ENCODE data around the gene HHATL. TPM values are rescaled to one million over a fixed set of nuclear protein-coding genes. Genes with fewer than 3 reads are reported as not detected.

HHATL gene
- total and polyA plus RNA-seq, 10 of the 15 experiments (the other 5 are each of a cell fraction or from before 2014, with no cell fraction given): not detected

DNA sequence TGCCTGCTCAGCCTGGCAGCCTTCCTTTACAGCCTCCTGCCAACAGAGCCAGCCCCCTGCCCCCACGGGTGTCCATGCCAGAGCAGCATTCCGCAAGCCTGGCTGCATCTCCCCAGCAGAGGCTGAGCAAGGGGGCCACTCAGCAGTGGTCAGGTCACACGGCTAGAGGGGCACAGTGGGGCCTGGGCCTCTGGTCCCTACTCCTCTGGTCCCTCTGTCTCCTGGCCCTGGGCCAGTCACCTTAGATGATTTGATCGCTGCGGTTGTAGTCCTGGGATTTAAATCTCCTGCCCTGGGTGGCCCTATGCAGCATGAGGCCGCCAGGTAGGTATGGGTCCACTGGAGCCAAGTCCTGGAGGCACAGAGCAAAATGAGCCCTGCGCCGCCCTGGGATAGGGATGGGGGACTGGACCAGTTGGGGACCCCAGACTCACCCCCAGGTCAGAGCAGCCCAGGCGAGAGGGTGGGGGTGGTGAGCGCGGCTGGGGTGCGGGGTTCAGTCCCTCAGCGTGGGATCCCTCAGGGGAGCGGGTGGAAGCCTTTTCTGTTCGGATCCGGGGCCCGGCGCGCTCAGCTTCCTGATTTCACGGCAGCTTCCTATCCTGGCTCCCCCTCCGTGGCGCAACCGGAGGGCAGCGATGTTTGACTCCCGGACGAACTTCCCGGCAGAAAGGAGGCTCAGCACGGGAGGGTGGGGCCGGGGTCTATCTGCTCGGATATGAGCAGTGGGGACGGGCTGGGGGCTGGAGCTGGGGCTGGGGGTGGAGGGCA is 48.9 kb downstream of the HHATL start, which contains the start of gene ZBTB47 (continued):
- TF ChIP-seq, protein P1, sequence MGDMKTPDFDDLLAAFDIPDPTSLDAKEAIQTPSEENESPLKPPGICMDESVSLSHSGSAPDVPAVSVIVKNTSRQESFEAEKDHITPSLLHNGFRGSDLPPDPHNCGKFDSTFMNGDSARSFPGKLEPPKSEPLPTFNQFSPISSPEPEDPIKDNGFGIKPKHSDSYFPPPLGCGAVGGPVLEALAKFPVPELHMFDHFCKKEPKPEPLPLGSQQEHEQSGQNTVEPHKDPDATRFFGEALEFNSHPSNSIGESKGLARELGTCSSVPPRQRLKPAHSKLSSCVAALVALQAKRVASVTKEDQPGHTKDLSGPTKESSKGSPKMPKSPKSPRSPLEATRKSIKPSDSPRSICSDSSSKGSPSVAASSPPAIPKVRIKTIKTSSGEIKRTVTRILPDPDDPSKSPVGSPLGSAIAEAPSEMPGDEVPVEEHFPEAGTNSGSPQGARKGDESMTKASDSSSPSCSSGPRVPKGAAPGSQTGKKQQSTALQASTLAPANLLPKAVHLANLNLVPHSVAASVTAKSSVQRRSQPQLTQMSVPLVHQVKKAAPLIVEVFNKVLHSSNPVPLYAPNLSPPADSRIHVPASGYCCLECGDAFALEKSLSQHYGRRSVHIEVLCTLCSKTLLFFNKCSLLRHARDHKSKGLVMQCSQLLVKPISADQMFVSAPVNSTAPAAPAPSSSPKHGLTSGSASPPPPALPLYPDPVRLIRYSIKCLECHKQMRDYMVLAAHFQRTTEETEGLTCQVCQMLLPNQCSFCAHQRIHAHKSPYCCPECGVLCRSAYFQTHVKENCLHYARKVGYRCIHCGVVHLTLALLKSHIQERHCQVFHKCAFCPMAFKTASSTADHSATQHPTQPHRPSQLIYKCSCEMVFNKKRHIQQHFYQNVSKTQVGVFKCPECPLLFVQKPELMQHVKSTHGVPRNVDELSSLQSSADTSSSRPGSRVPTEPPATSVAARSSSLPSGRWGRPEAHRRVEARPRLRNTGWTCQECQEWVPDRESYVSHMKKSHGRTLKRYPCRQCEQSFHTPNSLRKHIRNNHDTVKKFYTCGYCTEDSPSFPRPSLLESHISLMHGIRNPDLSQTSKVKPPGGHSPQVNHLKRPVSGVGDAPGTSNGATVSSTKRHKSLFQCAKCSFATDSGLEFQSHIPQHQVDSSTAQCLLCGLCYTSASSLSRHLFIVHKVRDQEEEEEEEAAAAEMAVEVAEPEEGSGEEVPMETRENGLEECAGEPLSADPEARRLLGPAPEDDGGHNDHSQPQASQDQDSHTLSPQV (IDR thresholded peaks at IDR 0.05): no peak
- TF ChIP-seq POLR2AphosphoS2 (IDR thresholded peaks at IDR 0.05; ENCODE audit: low read depth, low read length): no peak

- intact Hi-C loops (cut with micrococcal nuclease; ENCODE audit: unreplicated experiment): loop anchor here (5.0 kb wide), 1 partner anchor 89 kb away; no protein-coding TSS in a partner anchor
- ChIA-PET CTCF (interaction anchor here (1.0 to 2.3 kb wide), 3 partner anchors 9 to 70 kb away, joined by 3 to 9 read pairs (median 3); no protein-coding TSS in a partner anchor), SMC1A (ENCODE audit: uncharacterized antibody, unreplicated experiment) (interaction anchor here (1.2 to 1.5 kb wide), 3 partner anchors 29 to 92 kb away, joined by 3 to 7 read pairs (median 5); no protein-coding TSS in a partner anchor), POLR2A (interaction anchor here (0.5 to 2.9 kb wide), 5 partner anchors 51 to 251 kb away, joined by 3 to 17 read pairs (median 5); partner anchors contain the start of genes NKTR and SEC22C), RAD21 (ENCODE audit: unreplicated experiment) (interaction anchor here (0.9 kb wide), 1 partner anchor 70 kb away, joined by 3 read pairs; no protein-coding TSS in a partner anchor)
- in situ Hi-C loops (cut with MboI): no loop called here
- H3K4me2 ChIP-seq (ENCODE audit: control insufficient read depth, insufficient read depth): peak overlapping the region; percentile 90
- DNase-seq (ENCODE audit: low read depth, low spot score) (no peak), ATAC-seq (peak; percentile 5; the same call in 2 of the 3 replicates), FAIRE-seq (no peak)
- TF ChIP-seq TCF7 (IDR thresholded peaks at IDR 0.05; ENCODE audit: borderline replicate concordance) (no peak), MXI1 (IDR thresholded peaks at IDR 0.05; ENCODE audit: low read depth, low read length) (no peak), CHD2 (IDR thresholded peaks at IDR 0.05; ENCODE audit: borderline replicate concordance, low read depth, low read length) (no peak), EED (IDR thresholded peaks at IDR 0.05; ENCODE audit: low read depth) (no peak), CREM (IDR thresholded peaks at IDR 0.05; ENCODE audit: low read depth) (no peak)
- H3K27ac ChIP-seq (ENCODE audit: control insufficient read depth, insufficient read depth): peak overlapping the region; percentile 48
- BruUV-seq (replicated peaks): no TSS peak
- H3K79me2 ChIP-seq (ENCODE audit: control insufficient read depth, insufficient read depth, low read length): no peaks in the 10 kb centered on the region; the same call in 1 of the 2 replicates
- H4K20me1 ChIP-seq (ENCODE audit: control insufficient read depth, insufficient read depth): no peaks in the 10 kb centered on the region
- 94% methylated on average over 3 of the region's 3 CpGs for WGBS (ENCODE audit: insufficient coverage, insufficient replicate concordance, low lambda C conversion rate, missing lambda C conversion rate)
- H2AFZ ChIP-seq (ENCODE audit: control insufficient read depth, low read depth, low read length): peak overlapping the region; percentile 71
- no peaks in the 10 kb centered on the region for H3K36me3 ChIP-seq (ENCODE audit: control insufficient read depth in 2 of 2, insufficient read depth in 2 of 2, low read length in 1 of 2)
- no peaks in the 10 kb centered on the region for H3K9me3 ChIP-seq (replicated peaks; ENCODE audit: control insufficient read depth, insufficient read depth, low read length)
- H3K27me3 ChIP-seq (replicated peaks in 1 of 2; ENCODE audit: control insufficient read depth in 2 of 2, insufficient read depth in 2 of 2, low read length in 1 of 2): no peaks in the 10 kb centered on the region
- peak overlapping the region; percentile 73; the same call in 1 of the 2 replicates for H3K4me3 ChIP-seq
- H3K9ac ChIP-seq (ENCODE audit: control insufficient read depth, insufficient read depth, low read length): peak overlapping the region; percentile 30; the same call in 1 of the 2 replicates
- peaks cover 17% of the 10 kb centered on the region for H3K4me1 ChIP-seq (ENCODE audit: control insufficient read depth, insufficient read depth, low read length)
Observed at GRCh38 chr3:42653303-42653559, 49.4 kb downstream of the HHATL start.
